GM23338 (cell line): ENCODE results near the gene GNG12. TPM values are rescaled to one million over a fixed set of nuclear protein-coding genes. Genes with fewer than 3 reads are reported as not detected.

Experiments
- ATAC-seq: fragments of 200-7000 bp; cut with Tn5 transposase; 3 replicates; pipeline ENCODE4 v1.9.1; 2020
- DNase-seq: peaks from one replicate; pipeline ENCODE4 v3.0.0-alpha.2; 2015; ENCODE audit warnings: low spot score
- H2AFZ ChIP-seq: fragments of 200-600 bp; sonication (generic); 2 replicates; pipeline ENCODE4 v1.8.0; 2016; ENCODE audit warnings: antibody characterized with exemption, mild to moderate bottlenecking, moderate library complexity
- H3F3A ChIP-seq: fragments of 200-600 bp; sonication (generic); replicated peaks from 2 replicates; pipeline ENCODE4 v1.8.0; 2017; ENCODE audit warnings: antibody characterized with exemption, mixed run types, low read depth
- H3K27ac ChIP-seq: fragments of 200-600 bp; sonication (generic); 2 replicates; pipeline ENCODE4 v1.6.1; 2016; ENCODE audit warnings: low read depth
- H3K27me3 ChIP-seq: fragments of 200-600 bp; sonication (generic); 2 replicates; pipeline ENCODE4 v1.8.0; 2016; ENCODE audit warnings: mild to moderate bottlenecking, mixed run types, moderate library complexity; ENCODE audit not compliant: insufficient read depth
- H3K36me3 ChIP-seq: fragments of 200-600 bp; sonication (generic); 2 replicates; pipeline ENCODE4 v1.8.0; 2016; ENCODE audit warnings: mild to moderate bottlenecking; ENCODE audit not compliant: insufficient read depth
- H3K4me1 ChIP-seq: fragments of 200-600 bp; sonication (generic); 2 replicates; pipeline ENCODE4 v1.8.0; 2016; ENCODE audit warnings: mild to moderate bottlenecking, moderate library complexity; ENCODE audit not compliant: insufficient read depth
- H3K4me2 ChIP-seq: fragments of 200-600 bp; sonication (generic); 2 replicates; pipeline ENCODE4 v1.7.1; 2017; ENCODE audit warnings: mixed run types
- H3K4me3 ChIP-seq: fragments of 200-600 bp; sonication (generic); 2 replicates; pipeline ENCODE4 v1.6.1; 2016; ENCODE audit warnings: mixed run types
- H3K79me2 ChIP-seq: fragments of 200-600 bp; sonication (generic); replicated peaks from 2 replicates; pipeline ENCODE4 v1.8.0; 2017; ENCODE audit warnings: mild to moderate bottlenecking; ENCODE audit not compliant: insufficient read depth
- H3K9me2 ChIP-seq: fragments of 200-600 bp; sonication (generic); 2 replicates; pipeline ENCODE4 v1.8.0; 2017; ENCODE audit not compliant: insufficient read depth
- H4K20me1 ChIP-seq: fragments of 200-600 bp; sonication (generic); replicated peaks from 2 replicates; pipeline ENCODE4 v1.8.0; 2017; ENCODE audit warnings: mild to moderate bottlenecking; ENCODE audit not compliant: insufficient read depth
- H3K27ac Mint-ChIP-seq: 2 replicates; pipeline ENCODE4 v1.8.0; 2020; ENCODE audit warnings: inconsistent platforms, mild to moderate bottlenecking, moderate library complexity, mixed read lengths
- H3K27me3 Mint-ChIP-seq: 3 replicates; pipeline ENCODE4 v1.8.0; 2022; ENCODE audit warnings: low read depth, mild to moderate bottlenecking, moderate library complexity, mixed read lengths, inconsistent platforms; ENCODE audit not compliant: insufficient read depth, poor library complexity
- H3K36me3 Mint-ChIP-seq: 3 replicates; pipeline ENCODE4 v1.8.0; 2021; ENCODE audit warnings: low read depth, mild to moderate bottlenecking, inconsistent platforms, moderate library complexity, mixed read lengths
- H3K4me1 Mint-ChIP-seq: 3 replicates; pipeline ENCODE4 v1.8.0; 2020; ENCODE audit warnings: mild to moderate bottlenecking, inconsistent platforms, mixed read lengths
- H3K4me3 Mint-ChIP-seq: 3 replicates; pipeline ENCODE4 v1.8.0; 2021; ENCODE audit warnings: moderate library complexity, mild to moderate bottlenecking, inconsistent platforms, mixed read lengths
- H3K9me3 Mint-ChIP-seq: 3 replicates; pipeline ENCODE4 v1.8.0; 2020; ENCODE audit warnings: moderate library complexity, mild to moderate bottlenecking, inconsistent platforms, mixed read lengths
- CREB1 ChIP-seq: fragments of 250-450 bp; sonication (Bioruptor Pico); IDR thresholded peaks from 2 replicates; pipeline ENCODE4 v1.5.0; 2020; ENCODE audit warnings: low read depth, mild to moderate bottlenecking, moderate library complexity
- EZH2 ChIP-seq: fragments of 200-600 bp; sonication (generic); IDR thresholded peaks from one replicate; pipeline ENCODE4 v1.8.0; 2017; ENCODE audit warnings: antibody characterized with exemption, mild to moderate bottlenecking, low read depth; ENCODE audit not compliant: unreplicated experiment
- JUNB ChIP-seq: IDR thresholded peaks from one replicate; pipeline ENCODE4 v1.6.1; 2016; ENCODE audit warnings: antibody characterized with exemption; ENCODE audit not compliant: unreplicated experiment
- STAT1 ChIP-seq: IDR thresholded peaks from one replicate; pipeline ENCODE4 v1.6.1; 2016; ENCODE audit warnings: antibody characterized with exemption; ENCODE audit not compliant: unreplicated experiment
- ZNF462 ChIP-seq: fragments of 250-450 bp; sonication (Bioruptor Pico); IDR thresholded peaks from 2 replicates; pipeline ENCODE4 v1.5.0; 2020; ENCODE audit warnings: mild to moderate bottlenecking, moderate library complexity
- polyA plus RNA-seq: library from polyadenylated mRNA; unstranded; fragments of >200 nt; fragmentation: Nextera tagmentation; extraction: Ambion mirVana; gene quantifications from 2 replicates; pipeline ENCODE4 v1.2.1, GENCODE V29; 2016
- total RNA-seq: library from RNA; depleted of rRNA; stranded (reverse); fragments of >200 nt; shearing (Covaris generic); gene quantifications from 2 replicates; pipeline ENCODE4 v1.2.3, GENCODE V29; 2014
- TF ChIP-seq, protein P1 (sequence below): IDR thresholded peaks from 2 replicates; pipeline ENCODE4 v1.6.1; 2016; ENCODE audit warnings: antibody characterized with exemption
- TF ChIP-seq, protein P2 (sequence below), 2 experiments: fragments of 200-600 bp in 1 of 2; sonication (generic) in 1 of 2; conservative IDR thresholded peaks; 2 replicates each; pipeline versions ENCODE4 v1.5.1 to v1.6.1; 2016 to 2017; ENCODE audit warnings: antibody characterized with exemption in 2 of 2, low read depth in 2 of 2, mild to moderate bottlenecking in 2 of 2, moderate library complexity in 1 of 2

The GNG12 gene
- total and polyA plus RNA-seq, 2 experiments from 2014 or later: 13.4 to 33.0 TPM

DNA sequence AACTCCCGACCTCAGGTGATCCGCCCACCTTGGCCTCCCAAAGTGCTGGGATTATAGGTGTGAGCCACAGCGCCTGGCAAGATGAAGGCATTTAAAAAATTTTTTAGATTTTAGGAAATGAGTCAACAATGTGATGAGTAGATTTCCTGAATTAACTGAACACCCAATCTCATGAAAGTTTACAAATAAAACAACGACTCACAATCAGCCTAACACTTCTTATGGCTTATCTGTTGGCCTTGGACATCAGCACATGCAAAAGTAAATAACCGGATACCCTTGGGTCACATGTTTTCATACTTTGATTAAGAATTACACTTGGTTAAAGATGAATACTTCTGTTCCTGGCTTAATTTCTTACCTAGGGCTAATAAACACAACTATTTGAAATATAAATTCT is 3.0 kb downstream of the GNG12 start (continued):
- no peak for TF ChIP-seq ZNF462 (CRISPR knock-in tag)
- TF ChIP-seq JUNB: no peak

- ATAC-seq (no peak), DNase-seq (no peak)
- Histone ChIP-seq H3K4me2 (no peak overlapping the region), H3K4me3 (no peak overlapping the region), H4K20me1 (no peaks in the 10 kb centered on the region), H3K36me3 (no peaks in the 10 kb centered on the region), H3K79me2 (peaks cover 36% of the 10 kb centered on the region), H3K4me1 (peaks cover 27% of the 10 kb centered on the region), H2AFZ (no peak overlapping the region), H3K9me2 (peaks cover 6% of the 10 kb centered on the region), H3K27me3 (peaks cover 26% of the 10 kb centered on the region), H3K27ac (no peak overlapping the region), H3F3A (no peaks in the 10 kb centered on the region)
- no peak overlapping the region for H3K4me3 Mint-ChIP-seq
- H3K4me1 Mint-ChIP-seq: peaks cover 27% of the 10 kb centered on the region
- H3K9me3 Mint-ChIP-seq: no peaks in the 10 kb centered on the region
- H3K27me3 Mint-ChIP-seq: peaks cover 18% of the 10 kb centered on the region
- no peak for TF ChIP-seq EZH2
- TF ChIP-seq, protein P1, sequence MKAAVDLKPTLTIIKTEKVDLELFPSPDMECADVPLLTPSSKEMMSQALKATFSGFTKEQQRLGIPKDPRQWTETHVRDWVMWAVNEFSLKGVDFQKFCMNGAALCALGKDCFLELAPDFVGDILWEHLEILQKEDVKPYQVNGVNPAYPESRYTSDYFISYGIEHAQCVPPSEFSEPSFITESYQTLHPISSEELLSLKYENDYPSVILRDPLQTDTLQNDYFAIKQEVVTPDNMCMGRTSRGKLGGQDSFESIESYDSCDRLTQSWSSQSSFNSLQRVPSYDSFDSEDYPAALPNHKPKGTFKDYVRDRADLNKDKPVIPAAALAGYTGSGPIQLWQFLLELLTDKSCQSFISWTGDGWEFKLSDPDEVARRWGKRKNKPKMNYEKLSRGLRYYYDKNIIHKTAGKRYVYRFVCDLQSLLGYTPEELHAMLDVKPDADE: no peak
- TF ChIP-seq CREB1 (CRISPR knock-in tag): no peak
- no peak for TF ChIP-seq JUNB
- no peak for TF ChIP-seq STAT1
- TF ChIP-seq, protein P2, sequence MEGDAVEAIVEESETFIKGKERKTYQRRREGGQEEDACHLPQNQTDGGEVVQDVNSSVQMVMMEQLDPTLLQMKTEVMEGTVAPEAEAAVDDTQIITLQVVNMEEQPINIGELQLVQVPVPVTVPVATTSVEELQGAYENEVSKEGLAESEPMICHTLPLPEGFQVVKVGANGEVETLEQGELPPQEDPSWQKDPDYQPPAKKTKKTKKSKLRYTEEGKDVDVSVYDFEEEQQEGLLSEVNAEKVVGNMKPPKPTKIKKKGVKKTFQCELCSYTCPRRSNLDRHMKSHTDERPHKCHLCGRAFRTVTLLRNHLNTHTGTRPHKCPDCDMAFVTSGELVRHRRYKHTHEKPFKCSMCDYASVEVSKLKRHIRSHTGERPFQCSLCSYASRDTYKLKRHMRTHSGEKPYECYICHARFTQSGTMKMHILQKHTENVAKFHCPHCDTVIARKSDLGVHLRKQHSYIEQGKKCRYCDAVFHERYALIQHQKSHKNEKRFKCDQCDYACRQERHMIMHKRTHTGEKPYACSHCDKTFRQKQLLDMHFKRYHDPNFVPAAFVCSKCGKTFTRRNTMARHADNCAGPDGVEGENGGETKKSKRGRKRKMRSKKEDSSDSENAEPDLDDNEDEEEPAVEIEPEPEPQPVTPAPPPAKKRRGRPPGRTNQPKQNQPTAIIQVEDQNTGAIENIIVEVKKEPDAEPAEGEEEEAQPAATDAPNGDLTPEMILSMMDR (conservative IDR thresholded peaks at IDR 0.05; ENCODE audit: low read depth in 2 of 2): no peak
- H3K36me3 Mint-ChIP-seq: no peaks in the 10 kb centered on the region
- H3K27ac Mint-ChIP-seq: no peak overlapping the region
Observed at GRCh38 chr1:67827688-67828087, 5.6 kb downstream of the GNG12 start.
